Natural killer cell (primary cell): ENCODE results near the gene ACKR3. TPM values are rescaled to one million over a fixed set of nuclear protein-coding genes. Genes with fewer than 3 reads are reported as not detected.

ENCODE experiments used
- ATAC-seq, 3 donors: fragments of 150-1000 bp in 2 of 3; fragments of 200-7000 bp in 1 of 3; cut with Tn5 transposase; 1 replicate in 1 of 3; 2 replicates in 2 of 3; pipeline ENCODE4 v1.10.0; 2021; ENCODE audit warnings: mild to moderate bottlenecking in 2 of 3, moderate library complexity in 2 of 3
- DNase-seq, 2 donors: peaks; one replicate each; pipeline versions ENCODE4 v3.0.0 to v3.0.0-alpha.2; 2013 to 2021; ENCODE audit warnings: mixed read lengths in 1 of 2
- H3K27ac ChIP-seq: one replicate; pipeline ENCODE4 v1.5.1; 2013; ENCODE audit warnings: mild to moderate bottlenecking, low read length
- H3K27me3 ChIP-seq: one replicate; pipeline ENCODE4 v1.6.1; 2013; ENCODE audit warnings: low read length; ENCODE audit not compliant: control insufficient read depth, insufficient read depth
- H3K36me3 ChIP-seq: one replicate; pipeline ENCODE4 v1.6.1; 2013; ENCODE audit warnings: low read length; ENCODE audit not compliant: control insufficient read depth, insufficient read depth
- H3K4me1 ChIP-seq: one replicate; pipeline ENCODE4 v1.6.1; 2013; ENCODE audit warnings: low read length; ENCODE audit not compliant: control insufficient read depth, insufficient read depth
- H3K4me3 ChIP-seq: one replicate; pipeline ENCODE4 v1.5.1; 2013; ENCODE audit warnings: low read length
- H3K9me3 ChIP-seq: one replicate; pipeline ENCODE4 v1.6.1; 2013; ENCODE audit warnings: low read length; ENCODE audit not compliant: control insufficient read depth, insufficient read depth
- H3K27ac Mint-ChIP-seq, 2 donors: one replicate each; pipeline ENCODE4 v1.8.0; 2022; ENCODE audit warnings: mild to moderate bottlenecking in 2 of 2, mixed read lengths in 2 of 2, moderate library complexity in 1 of 2
- H3K27me3 Mint-ChIP-seq, 2 donors: one replicate each; pipeline ENCODE4 v1.8.0; 2022; ENCODE audit warnings: low read depth in 2 of 2, mixed read lengths in 2 of 2
- H3K36me3 Mint-ChIP-seq: one replicate; pipeline ENCODE4 v1.8.0; 2022; ENCODE audit warnings: mixed read lengths
- H3K4me1 Mint-ChIP-seq, 2 donors: one replicate each; pipeline ENCODE4 v1.8.0; 2022; ENCODE audit warnings: mixed read lengths in 2 of 2
- H3K4me3 Mint-ChIP-seq: one replicate; pipeline ENCODE4 v1.8.0; 2022; ENCODE audit warnings: mild to moderate bottlenecking, moderate library complexity, mixed read lengths
- H3K9me3 Mint-ChIP-seq, 2 donors: one replicate each; pipeline ENCODE4 v1.8.0; 2022; ENCODE audit warnings: mixed read lengths in 2 of 2
- CTCF ChIP-seq: fragments of 200-600 bp; IDR thresholded peaks from one replicate; pipeline ENCODE4 v1.8.0; 2022; ENCODE audit warnings: antibody characterized with exemption
- WGBS: methylation state at CpG from one replicate; pipeline ENCODE4 v1.1.7; 2013; ENCODE audit warnings: missing lambda C conversion rate; ENCODE audit not compliant: insufficient coverage; 5-methylcytosine and 5-hydroxymethylcytosine counted together
- intact Hi-C: fragments of 100-400 bp; cut with micrococcal nuclease; formaldehyde crosslinking; loops from one replicate; pipeline ENCODE4 v1.14.2; 2022
- total RNA-seq, 4 donors: library from RNA; stranded (reverse); fragments of 120-200 nt in 1 of 4; gene quantifications; one replicate each; pipeline versions ENCODE4 v1.2.3 to v1.2.4, GENCODE V29; 2013 to 2022

Gene ACKR3
- total RNA-seq, 3 donors from 2014 or later (not counting 1 experiment from before 2014, with no cell fraction given), result 4.4 to 5.5 (median 4.6) TPM

GRCh38 chr2:236622201-236622600 is 52.6 kb downstream of the ACKR3 start:
- intact Hi-C loops, result no loop called here
- H3K27me3 ChIP-seq, result no peaks in the 10 kb centered on the region
- WGBS, result 88% methylated on average over 6 of the region's 6 CpGs
- H3K4me1 ChIP-seq, result peaks cover 5% of the 10 kb centered on the region
- H3K27me3 Mint-ChIP-seq, result peaks cover 33 to 34% of the 10 kb centered on the region in 2 donors
- H3K4me1 Mint-ChIP-seq, result peaks cover 5 to 14% of the 10 kb centered on the region in 2 donors
- DNase-seq, result no peak
- H3K4me3 Mint-ChIP-seq, result no peak overlapping the region
- H3K36me3 ChIP-seq, result no peaks in the 10 kb centered on the region
- H3K27ac Mint-ChIP-seq, result no peak overlapping the region
- H3K9me3 ChIP-seq, result no peaks in the 10 kb centered on the region
- ATAC-seq, result no peak
- no peaks in the 10 kb centered on the region for H3K36me3 Mint-ChIP-seq
- H3K27ac ChIP-seq, result no peak overlapping the region
- H3K9me3 Mint-ChIP-seq, result no peaks in the 10 kb centered on the region
- no peak for TF ChIP-seq CTCF
- H3K4me3 ChIP-seq, result no peak overlapping the region

- 87% methylated on average over 9 of the region's 9 CpGs for WGBS
- Histone ChIP-seq H3K9me3 (no peaks in the 10 kb centered on the region), H3K27ac (no peak overlapping the region), H3K4me3 (no peak overlapping the region), H3K27me3 (no peaks in the 10 kb centered on the region), H3K4me1 (peaks cover 5% of the 10 kb centered on the region), H3K36me3 (no peaks in the 10 kb centered on the region)
- Mint-ChIP-seq H3K27ac (no peak overlapping the region), H3K9me3 (no peaks in the 10 kb centered on the region), H3K4me3 (no peak overlapping the region), H3K4me1 (peaks cover 5 to 14% of the 10 kb centered on the region in 2 donors), H3K36me3 (no peaks in the 10 kb centered on the region), H3K27me3 (peaks cover 29 to 30% of the 10 kb centered on the region in 2 donors)
- intact Hi-C loops, result no loop called here
- TF ChIP-seq CTCF, result no peak
- ATAC-seq (no peak), DNase-seq (no peak)
Measured at GRCh38 chr2:236622660-236623059, 53.0 kb downstream of the ACKR3 start.

DNA sequence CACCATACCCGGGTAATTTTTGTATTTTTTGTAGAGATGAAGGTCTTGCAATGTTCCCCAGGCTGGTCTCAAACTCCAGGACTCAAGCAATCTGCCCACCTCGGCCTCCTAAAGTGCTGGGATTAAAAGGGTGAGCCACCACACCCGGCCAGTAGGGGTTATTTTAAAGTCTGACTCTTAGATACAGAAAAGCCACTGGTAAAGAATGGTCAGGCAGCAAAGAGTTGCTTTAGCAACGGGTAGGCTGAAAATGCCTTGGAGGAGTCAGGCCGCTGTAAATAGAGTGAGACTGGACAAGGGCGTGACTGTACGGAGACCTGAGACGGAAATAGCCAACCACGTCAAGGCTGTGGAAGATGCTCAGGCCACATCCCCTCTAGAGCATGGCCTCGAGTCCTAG is 54.2 kb downstream of the ACKR3 start:
- Histone ChIP-seq H3K4me3 (no peak overlapping the region), H3K9me3 (no peaks in the 10 kb centered on the region), H3K36me3 (no peaks in the 10 kb centered on the region), H3K27ac (no peak overlapping the region), H3K27me3 (no peaks in the 10 kb centered on the region), H3K4me1 (no peaks in the 10 kb centered on the region)
- H3K4me3 Mint-ChIP-seq, result no peak overlapping the region
- WGBS, result 86% methylated on average over 10 of the region's 10 CpGs
- intact Hi-C loops, result no loop called here
- no peak overlapping the region for H3K27ac Mint-ChIP-seq
- DNase-seq (no peak), ATAC-seq (no peak)
- H3K9me3 Mint-ChIP-seq, result no peaks in the 10 kb centered on the region
- H3K27me3 Mint-ChIP-seq, result peaks cover 20 to 25% of the 10 kb centered on the region in 2 donors
- H3K36me3 Mint-ChIP-seq, result no peaks in the 10 kb centered on the region
- peaks cover 1 to 9% of the 10 kb centered on the region in 2 donors for H3K4me1 Mint-ChIP-seq
- TF ChIP-seq CTCF, result no peak

DNA sequence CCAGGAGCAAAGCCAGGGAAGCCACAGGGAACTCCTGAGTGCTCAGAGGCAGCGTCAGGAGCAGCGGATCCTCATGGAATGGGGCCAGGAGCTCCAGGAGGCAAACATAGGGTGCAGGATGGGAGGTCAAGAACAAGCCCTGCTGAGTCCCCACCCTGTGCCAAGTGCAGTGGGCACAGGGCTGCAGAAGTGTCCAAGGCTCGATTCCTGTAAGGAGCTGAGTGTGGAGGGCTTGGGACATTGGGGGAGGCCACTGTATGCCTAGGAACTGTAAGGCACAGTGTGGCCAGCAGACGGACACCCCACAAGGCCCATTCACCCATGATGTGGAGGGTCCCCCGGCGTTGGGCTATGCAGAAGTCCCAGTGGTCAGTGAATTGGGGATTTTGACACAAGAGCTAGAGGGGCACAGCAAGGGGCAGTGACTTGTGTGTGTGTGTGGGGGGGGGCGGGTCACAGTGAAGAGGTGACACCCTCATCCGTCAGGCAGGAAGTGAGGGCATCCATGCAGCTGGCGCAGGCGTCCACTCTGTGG is 55.6 kb downstream of the ACKR3 start:
- Histone ChIP-seq H3K9me3 (no peaks in the 10 kb centered on the region), H3K36me3 (no peaks in the 10 kb centered on the region), H3K4me3 (no peak overlapping the region), H3K4me1 (no peaks in the 10 kb centered on the region), H3K27me3 (no peaks in the 10 kb centered on the region), H3K27ac (no peak overlapping the region)
- H3K4me3 Mint-ChIP-seq, result no peak overlapping the region
- TF ChIP-seq CTCF, result no peak
- peaks cover 0 to 7% of the 10 kb centered on the region in 2 donors for H3K4me1 Mint-ChIP-seq
- no peak for DNase-seq
- no peak overlapping the region for H3K27ac Mint-ChIP-seq
- no peak for ATAC-seq
- no peaks in the 10 kb centered on the region for H3K9me3 Mint-ChIP-seq
- peaks cover 6 to 18% of the 10 kb centered on the region in 2 donors for H3K27me3 Mint-ChIP-seq
- no peaks in the 10 kb centered on the region for H3K36me3 Mint-ChIP-seq
- intact Hi-C loops, result no loop called here
- WGBS, result 86% methylated on average over 10 of the region's 10 CpGs
